ENCODE data around the gene ADPRHL1. TPM values are rescaled to one million over a fixed set of nuclear protein-coding genes. Genes with fewer than 3 reads are reported as not detected.
"Not testable (repeated sequence)": the region's sequence is repeated elsewhere in the genome, so short reads cannot be mapped to it uniquely, and the experiment has no call there.

The ADPRHL1 gene
- total RNA-seq, 1 donor from 2014 or later: 130 TPM

DNA sequence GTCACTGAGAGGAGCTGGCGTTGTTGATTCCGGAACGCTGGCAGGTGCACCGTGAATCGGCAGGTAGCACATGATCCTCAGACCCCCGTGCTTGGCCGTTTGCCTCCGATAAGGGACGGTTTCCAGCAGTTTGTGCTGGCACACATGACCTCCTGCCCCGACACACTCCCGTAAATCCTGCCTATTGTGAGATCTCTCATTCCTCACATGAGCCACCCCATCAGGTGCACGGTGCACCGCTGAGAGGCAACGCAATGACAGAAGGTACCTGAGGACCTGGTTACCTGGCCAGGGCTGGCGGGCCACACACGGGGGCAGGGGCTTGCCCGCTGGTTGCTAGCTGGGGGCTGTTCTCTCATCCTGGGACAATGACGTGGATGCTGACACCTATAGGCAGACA lies 2.1 kb upstream of the ADPRHL1 start:
- DNase-seq: no peak

GRCh38 chr13:113454936-113455335 lies 1.6 kb upstream of the ADPRHL1 start:
- DNase-seq: peak; percentile 18

DNA sequence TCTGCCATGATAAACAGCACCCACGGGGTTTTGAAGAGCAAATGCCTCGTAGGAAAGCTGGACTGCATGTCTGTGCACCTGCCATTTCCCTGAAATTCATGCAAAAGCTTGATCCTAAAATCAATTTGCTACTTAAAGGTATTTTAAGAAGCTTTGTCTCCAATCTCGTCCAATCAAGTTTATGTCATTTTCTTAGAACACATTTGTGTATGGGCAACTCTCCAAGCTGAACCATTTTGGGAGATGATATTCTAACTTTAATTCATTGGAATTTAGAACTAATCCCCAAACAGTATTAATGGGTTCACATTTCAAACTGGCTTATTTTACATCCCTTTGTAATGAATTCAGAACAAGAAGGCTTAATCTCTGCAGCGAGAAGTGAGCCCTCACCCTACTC lies 822 bp downstream of the ADPRHL1 start:
- peak; percentile 49 for DNase-seq

DNA sequence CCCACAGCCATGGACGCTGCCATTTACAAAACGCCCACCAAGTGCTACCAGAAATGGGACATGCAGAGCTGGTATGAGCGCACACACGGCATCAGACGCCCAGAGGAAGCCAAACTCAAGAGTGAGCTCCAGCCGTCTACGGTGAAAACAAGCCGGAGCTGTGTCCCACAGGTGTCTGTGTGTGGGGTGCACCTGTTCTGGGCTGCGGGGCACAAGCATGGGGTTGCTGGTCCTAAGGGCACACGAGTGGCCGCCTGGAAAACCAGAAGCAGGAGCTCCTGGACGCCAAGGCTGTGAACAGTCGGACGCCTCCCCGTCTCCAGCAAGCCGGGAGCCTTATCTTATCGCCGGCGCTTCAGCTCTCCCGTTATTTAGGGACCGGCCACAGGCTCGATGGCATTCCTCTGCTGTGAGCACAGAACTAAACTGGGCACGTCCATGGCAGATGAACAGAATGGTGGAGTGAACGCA lies 1.3 kb downstream of the ADPRHL1 start:
- peak; percentile 73 for DNase-seq

DNA sequence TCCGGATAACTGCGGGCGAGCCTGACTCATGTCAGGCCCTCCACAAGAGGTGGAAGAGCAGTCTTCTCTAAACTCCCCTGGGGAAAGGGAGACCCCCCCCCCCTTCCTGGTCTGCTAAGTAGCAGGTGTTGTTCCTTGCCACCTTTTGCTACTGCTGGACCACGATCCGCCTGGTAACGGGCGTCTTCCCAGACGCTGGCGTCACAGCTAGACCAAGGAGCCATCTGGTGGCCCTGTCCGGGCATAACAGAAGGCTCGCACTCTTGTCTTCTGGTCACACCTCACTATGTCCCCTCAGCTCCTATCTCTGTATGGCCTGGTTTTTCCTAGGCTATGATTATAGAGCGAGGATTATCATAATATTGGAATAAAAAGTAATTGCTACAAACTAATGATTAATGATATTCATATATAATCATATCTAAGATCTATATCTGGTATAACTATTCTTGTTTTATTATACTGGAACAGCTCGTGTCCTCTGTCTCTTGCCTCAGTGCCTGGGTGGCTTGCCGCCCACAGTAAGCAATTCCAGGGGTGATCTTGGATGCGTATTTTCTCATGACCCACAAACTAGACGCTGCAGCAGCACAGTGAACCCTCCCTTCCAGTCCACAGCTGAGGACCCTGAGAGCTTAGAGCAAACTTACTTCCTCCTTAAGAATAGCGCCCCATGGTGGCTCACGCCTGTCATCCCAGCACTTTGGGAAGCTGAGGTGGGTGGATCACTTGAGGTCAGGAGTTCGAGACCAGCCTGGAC lies 2.2 kb downstream of the ADPRHL1 start:
- DNase-seq: peak; percentile 58

DNA sequence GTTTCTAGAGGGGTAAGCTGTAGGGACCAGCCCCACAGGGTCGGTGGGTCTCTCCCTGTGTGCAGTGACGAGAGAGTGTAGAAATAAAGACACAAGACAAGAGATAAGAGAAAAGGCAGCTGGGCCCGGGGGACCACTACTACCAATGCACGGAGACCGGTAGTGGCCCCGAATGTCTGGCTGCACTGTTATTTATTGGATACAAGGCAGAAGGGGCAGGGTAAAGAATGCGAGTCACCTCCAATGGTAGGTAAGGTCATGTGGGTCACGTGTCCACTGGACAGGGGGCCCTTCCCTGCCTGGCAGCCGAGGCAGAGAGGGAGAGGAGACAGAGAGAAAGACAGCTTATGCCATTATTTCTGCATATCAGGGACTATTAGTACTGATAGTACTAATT lies 2.9 kb downstream of the ADPRHL1 start:
- DNase-seq: not testable (repeated sequence)

- DNase-seq: no peak
These were observed 3.5 kb downstream of the ADPRHL1 start for GRCh38 chr13:113449693-113450347.

- DNase-seq: no peak
These were observed 4.2 kb downstream of the ADPRHL1 start for GRCh38 chr13:113448885-113449692.

DNA sequence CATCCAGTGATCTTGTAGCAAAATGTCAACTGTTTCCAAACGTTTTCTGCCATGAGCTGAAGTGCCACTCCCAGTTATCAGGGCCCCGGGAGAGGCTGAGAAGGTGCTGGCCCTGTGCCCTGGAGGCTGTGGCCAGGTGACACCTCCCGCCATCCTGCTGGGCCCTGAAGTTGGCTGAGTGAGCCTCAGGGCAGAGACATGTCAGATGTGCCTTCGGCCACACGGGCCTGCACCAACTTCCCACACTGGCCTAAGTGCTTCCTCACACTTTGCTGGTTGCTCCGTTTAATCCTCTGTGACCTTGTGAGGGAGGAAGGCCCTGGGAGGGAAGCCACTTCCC lies 4.8 kb downstream of the ADPRHL1 start:
- no peak for DNase-seq

- DNase-seq: no peak
These were observed 5.7 kb downstream of the ADPRHL1 start for GRCh38 chr13:113447596-113447995.

GRCh38 chr13:113446488-113446854 lies 6.8 kb downstream of the ADPRHL1 start:
- no peak for DNase-seq

DNA sequence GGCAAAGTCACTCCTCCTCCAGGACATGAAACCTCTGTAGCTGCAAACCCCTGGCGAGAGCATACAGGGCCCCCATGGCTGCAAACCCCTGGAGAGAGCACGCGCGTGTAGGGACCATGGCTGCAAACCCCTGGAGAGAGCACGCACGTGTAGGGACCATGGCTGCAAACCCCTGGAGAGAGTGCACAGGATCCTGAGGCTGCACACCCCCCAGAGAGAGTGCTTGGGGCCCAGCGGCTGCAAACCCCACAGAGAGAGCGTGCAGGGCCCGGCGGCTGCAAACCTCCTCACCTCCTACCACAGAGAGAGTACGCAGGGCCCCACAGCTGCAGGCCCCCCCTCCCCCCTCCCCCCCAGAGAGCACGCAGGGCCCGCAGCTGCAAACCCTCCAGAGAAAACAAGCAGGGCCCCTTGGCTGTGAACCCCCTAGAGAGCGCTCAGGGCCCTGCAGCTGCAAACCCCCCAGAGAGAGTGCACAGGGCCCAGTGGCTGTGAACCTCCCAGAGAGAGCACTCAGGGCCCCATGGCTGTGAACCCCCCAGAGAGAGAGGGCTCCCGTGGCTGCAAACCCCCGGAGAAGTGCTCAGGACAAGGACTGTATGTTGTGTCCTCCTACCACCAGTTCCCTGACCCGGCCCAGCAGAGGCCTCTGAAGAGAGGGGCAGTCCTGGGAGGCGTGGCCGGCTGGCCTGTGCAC lies 7.3 kb downstream of the ADPRHL1 start:
- DNase-seq: no peak

DNA sequence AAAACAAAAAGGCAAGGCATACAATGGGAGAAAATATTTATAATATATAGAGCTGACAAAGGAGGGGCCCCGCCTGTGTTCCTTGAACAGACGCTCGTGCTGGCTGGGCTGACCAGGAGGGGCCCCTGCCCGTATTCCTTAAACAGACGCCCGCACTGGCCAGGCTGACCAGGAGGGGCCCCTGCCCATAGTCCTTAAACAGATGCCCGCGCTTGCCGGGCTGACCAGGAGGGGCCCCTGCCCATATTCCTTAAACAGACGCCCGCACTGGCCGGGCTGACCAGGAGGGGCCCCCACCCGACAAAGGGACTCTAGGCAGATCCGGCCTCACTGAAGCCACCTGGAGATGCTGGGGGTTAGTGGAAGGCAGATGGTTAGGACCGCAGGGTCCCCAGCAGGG lies 9.3 kb downstream of the ADPRHL1 start:
- no peak for DNase-seq

DNA sequence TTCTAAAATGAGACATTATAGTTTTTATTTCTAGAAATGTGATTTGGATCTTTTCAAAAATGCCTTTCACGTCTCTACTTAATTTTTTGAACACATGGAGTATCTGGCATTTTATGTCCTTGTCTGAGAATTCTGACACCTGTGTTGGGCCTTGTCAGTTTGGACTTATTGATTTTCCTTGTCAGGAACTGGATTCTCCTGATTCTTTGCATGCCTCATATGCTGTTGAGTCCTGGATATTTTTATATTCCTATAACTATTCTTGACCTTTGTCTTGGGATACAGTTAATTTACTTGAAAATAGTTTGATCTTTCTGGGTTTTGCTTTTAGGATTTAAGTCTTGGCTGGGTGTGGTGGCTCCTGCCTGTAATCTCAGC lies 10.3 kb downstream of the ADPRHL1 start:
- no peak for DNase-seq

DNA sequence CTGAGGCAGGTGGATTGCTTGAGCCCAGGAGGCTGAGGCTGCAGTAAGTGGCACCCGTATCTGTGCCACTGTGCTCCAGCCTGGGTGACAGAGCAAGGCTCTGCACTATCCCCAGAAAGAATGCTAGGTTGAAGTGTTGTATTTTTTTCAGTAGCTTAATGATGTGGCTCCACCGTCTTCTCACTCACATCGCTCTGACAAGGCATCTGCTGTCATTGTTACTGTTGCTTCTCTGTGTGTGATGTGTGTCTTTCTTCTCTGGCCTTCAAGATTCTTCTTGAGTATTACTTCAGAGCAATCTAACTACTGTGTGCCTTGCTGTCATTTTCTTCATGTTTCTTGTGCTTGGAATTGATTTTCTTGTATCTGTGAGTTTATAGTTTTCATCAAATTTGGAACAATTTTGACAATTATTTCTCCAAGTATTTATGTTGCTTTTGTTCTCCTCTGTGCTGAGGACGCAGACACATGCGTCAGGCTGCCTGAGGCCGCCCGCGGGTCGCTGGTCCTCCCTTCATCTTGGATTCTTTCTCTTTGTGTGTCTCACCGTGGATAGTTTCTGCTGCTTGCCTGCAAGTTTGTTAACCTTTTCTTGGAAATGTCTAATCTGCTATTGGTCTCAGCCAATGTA lies 10.8 kb downstream of the ADPRHL1 start:
- no peak for DNase-seq

DNA sequence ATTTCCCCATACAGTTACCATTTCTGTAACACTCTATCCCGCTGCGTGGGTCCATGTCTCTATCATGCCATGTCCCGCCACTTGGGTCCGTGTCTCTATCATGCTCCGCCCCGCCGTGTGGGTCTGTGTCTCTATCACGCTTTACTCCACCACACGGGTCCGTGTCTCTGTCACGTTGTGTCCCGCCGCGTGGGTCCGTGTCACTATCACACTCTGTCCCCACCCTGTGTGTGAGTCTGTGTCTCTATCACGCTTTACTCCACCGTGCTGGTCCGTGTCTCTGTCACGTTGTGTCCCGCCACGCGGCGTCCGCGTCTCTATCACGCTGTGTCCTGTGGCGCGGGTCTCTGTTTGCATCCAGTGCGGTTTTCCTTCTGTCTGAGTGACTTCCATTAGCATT lies 11.6 kb downstream of the ADPRHL1 start:
- no peak for DNase-seq

GRCh38 chr13:113437408-113438010 lies 15.8 kb downstream of the ADPRHL1 start:
- no peak for DNase-seq

- DNase-seq: not testable (repeated sequence)
These were observed 16.4 kb downstream of the ADPRHL1 start for GRCh38 chr13:113436866-113437265.

DNA sequence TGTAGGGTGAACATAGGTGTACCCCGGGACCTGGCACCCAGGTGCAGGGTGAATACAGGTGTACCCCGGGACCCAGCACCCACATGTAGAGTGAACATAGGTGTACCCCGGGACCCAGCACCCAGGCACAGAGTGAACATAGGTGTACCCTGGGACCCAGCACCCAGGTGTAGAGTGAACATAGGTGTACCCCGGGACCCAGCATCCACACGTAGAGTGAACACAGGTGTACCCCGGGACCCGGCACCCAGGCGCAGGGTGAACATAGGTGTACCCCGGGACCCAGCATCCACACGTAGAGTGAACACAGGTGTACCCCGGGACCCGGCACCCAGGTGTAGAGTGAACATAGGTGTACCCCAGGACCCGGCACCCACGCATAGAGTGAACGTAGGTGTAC lies 17.4 kb downstream of the ADPRHL1 start:
- not testable (repeated sequence) for DNase-seq

DNA sequence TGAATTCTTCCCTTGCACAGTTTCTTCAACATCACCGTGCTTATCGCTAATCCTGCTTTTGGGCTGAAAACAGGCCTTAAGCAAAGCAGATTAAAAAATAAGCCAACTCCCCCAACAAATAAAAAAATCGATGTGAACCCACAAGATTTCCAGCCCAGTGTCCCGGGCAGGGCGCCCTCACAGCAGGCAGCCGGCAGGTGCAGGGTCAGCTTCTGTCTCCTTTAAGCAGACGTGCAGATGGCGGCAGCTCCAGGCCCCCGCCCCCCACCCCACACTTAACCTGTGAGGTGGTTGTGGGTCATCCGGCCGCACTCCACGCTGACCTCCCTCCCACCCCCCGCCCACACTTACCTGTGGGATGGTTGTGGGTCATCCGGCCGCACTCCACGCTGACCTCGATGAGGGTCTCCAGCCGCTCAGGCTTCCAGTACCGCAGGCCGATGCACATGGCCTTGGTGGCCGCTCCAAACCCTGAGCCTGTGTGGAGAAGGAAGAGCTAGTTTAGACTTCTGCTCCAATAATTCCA lies 19.8 kb downstream of the ADPRHL1 start:
- DNase-seq: no peak

- DNase-seq: no peak
These were observed 20.6 kb downstream of the ADPRHL1 start for GRCh38 chr13:113432506-113433270.

All from tongue (tissue), 2 donors.